GM23338 (cell line): ENCODE data around the gene MCU.

Source experiments
- CREB1 ChIP-seq: fragments of 250-450 bp; sonication (Bioruptor Pico); IDR thresholded peaks from 2 replicates; pipeline ENCODE4 v1.5.0; 2020; ENCODE audit warnings: low read depth, mild to moderate bottlenecking, moderate library complexity
- CTCF ChIP-seq, 2 experiments: fragments of 200-600 bp in 1 of 2; sonication (generic) in 1 of 2; conservative IDR thresholded peaks; 2 replicates each; pipeline versions ENCODE4 v1.5.1 to v1.6.1; 2016 to 2017; ENCODE audit warnings: antibody characterized with exemption in 2 of 2, low read depth in 2 of 2, mild to moderate bottlenecking in 2 of 2, moderate library complexity in 1 of 2
- ETS1 ChIP-seq: IDR thresholded peaks from 2 replicates; pipeline ENCODE4 v1.6.1; 2016; ENCODE audit warnings: antibody characterized with exemption
- EZH2 ChIP-seq: fragments of 200-600 bp; sonication (generic); IDR thresholded peaks from one replicate; pipeline ENCODE4 v1.8.0; 2017; ENCODE audit warnings: antibody characterized with exemption, mild to moderate bottlenecking, low read depth; ENCODE audit not compliant: unreplicated experiment
- EZH2phosphoT487 ChIP-seq: fragments of 200-600 bp; sonication (generic); IDR thresholded peaks from one replicate; pipeline ENCODE4 v1.8.1; 2018; ENCODE audit warnings: antibody characterized with exemption; ENCODE audit not compliant: unreplicated experiment
- JUNB ChIP-seq: IDR thresholded peaks from one replicate; pipeline ENCODE4 v1.6.1; 2016; ENCODE audit warnings: antibody characterized with exemption; ENCODE audit not compliant: unreplicated experiment
- POLR2AphosphoS5 ChIP-seq: IDR thresholded peaks from 2 replicates; pipeline ENCODE4 v1.6.1; 2016; ENCODE audit warnings: antibody characterized with exemption, low read depth
- REST ChIP-seq: IDR thresholded peaks from one replicate; pipeline ENCODE4 v1.6.1; 2018; ENCODE audit warnings: antibody characterized with exemption; ENCODE audit not compliant: unreplicated experiment
- STAT1 ChIP-seq: IDR thresholded peaks from one replicate; pipeline ENCODE4 v1.6.1; 2016; ENCODE audit warnings: antibody characterized with exemption; ENCODE audit not compliant: unreplicated experiment
- ZNF114 ChIP-seq: fragments of 250-450 bp; sonication (Bioruptor Pico); IDR thresholded peaks from 2 replicates; pipeline ENCODE4 v1.5.0; 2020; ENCODE audit warnings: mild to moderate bottlenecking, moderate library complexity
- ZNF331 ChIP-seq: fragments of 250-450 bp; sonication (Bioruptor Pico); IDR thresholded peaks from 2 replicates; pipeline ENCODE4 v1.5.0; 2020; ENCODE audit warnings: low read depth, mild to moderate bottlenecking, moderate library complexity

GRCh38 chr10:72809006-72809405 is 117.1 kb downstream of the MCU start:
- TF ChIP-seq POLR2AphosphoS5 (no peak), CTCF (conservative IDR thresholded peaks at IDR 0.05; ENCODE audit: low read depth in 2 of 2) (no peak), EZH2 (no peak), REST (no peak), CREB1 (no peak), EZH2phosphoT487 (no peak), JUNB (no peak), ETS1 (no peak), ZNF114 (no peak), STAT1 (no peak), ZNF331 (CRISPR knock-in tag) (no peak)
